ENCODE results near the gene PTPN5. TPM values are rescaled to one million over a fixed set of nuclear protein-coding genes. Genes with fewer than 3 reads are reported as not detected.

PTPN5 gene
- polyA plus RNA-seq, 3 donors = not detected

- no peak overlapping the region for H3K27ac Mint-ChIP-seq
- 87% methylated on average over 6 of the region's 10 CpGs for WGBS (ENCODE audit: insufficient coverage)
Observed at GRCh38 chr11:18743365-18743764, 48.2 kb downstream of the PTPN5 start.

GRCh38 chr11:18741783-18742182, 49.8 kb downstream of the PTPN5 start:
- no peaks in the 10 kb centered on the region for H3K9me3 ChIP-seq (replicated peaks in 1 of 2; ENCODE audit: control insufficient read depth in 1 of 2, insufficient read depth in 1 of 2, low read length in 2 of 2)
- H3K4me1 ChIP-seq (ENCODE audit: control insufficient read depth in 1 of 2, insufficient read depth in 2 of 2, low read length in 2 of 2) = no peaks in the 10 kb centered on the region
- Mint-ChIP-seq H3K9me3 (peaks cover 0 to 3% (median 0%) of the 10 kb centered on the region in 7 donors), H3K4me3 (no peak overlapping the region), H3K36me3 (no peaks in the 10 kb centered on the region), H3K27me3 (ENCODE audit: low read depth in 3 of 3) (peaks cover 0 to 2% (median 0%) of the 10 kb centered on the region in 3 donors), H3K4me1 (no peaks in the 10 kb centered on the region), H3K27ac (no peak overlapping the region)
- no peak for DNase-seq
- H3K4me3 ChIP-seq (replicated peaks in 1 of 3; ENCODE audit: low read depth in 2 of 3, low read length in 3 of 3) = no peak overlapping the region
- no peak overlapping the region for H3K9ac ChIP-seq (ENCODE audit: insufficient read depth, low read length, poor library complexity, severe bottlenecking)
- no peaks in the 10 kb centered on the region for H3K36me3 ChIP-seq (replicated peaks in 1 of 2; ENCODE audit: control insufficient read depth in 1 of 2, insufficient read depth in 2 of 2, low read length in 2 of 2)
- no peak overlapping the region for H3K4me2 ChIP-seq (replicated peaks; ENCODE audit: extremely low read depth, low read length, poor library complexity, severe bottlenecking)
- WGBS (ENCODE audit: insufficient coverage) = 91% methylated on average over 1 of the region's 3 CpGs
- intact Hi-C loops (cut with micrococcal nuclease) = no loop called here
- no peaks in the 10 kb centered on the region for H4K20me1 ChIP-seq (ENCODE audit: insufficient read depth, low read length)
- no peaks in the 10 kb centered on the region for H3K27me3 ChIP-seq (ENCODE audit: control insufficient read depth in 2 of 2, insufficient read depth in 2 of 2, low read length in 2 of 2)
- no peaks in the 10 kb centered on the region for H3K79me2 ChIP-seq (ENCODE audit: insufficient read depth, low read length)
- no peak overlapping the region for H2AFZ ChIP-seq (ENCODE audit: insufficient read depth, low read depth, low read length, poor library complexity, severe bottlenecking)
- TF ChIP-seq CTCF (IDR thresholded peaks at IDR 0.05) = no peak
- no peak overlapping the region for H3K27ac ChIP-seq (ENCODE audit: low read depth in 1 of 2, low read length in 2 of 2)

More at GRCh38 chr11:18743365-18743764, 48.2 kb downstream of the PTPN5 start:
- Histone ChIP-seq H3K36me3 (replicated peaks in 1 of 2; ENCODE audit: control insufficient read depth in 1 of 2, insufficient read depth in 2 of 2, low read length in 2 of 2) (no peaks in the 10 kb centered on the region), H3K4me3 (replicated peaks in 1 of 3; ENCODE audit: low read depth in 2 of 3, low read length in 3 of 3) (no peak overlapping the region), H3K4me1 (ENCODE audit: control insufficient read depth in 1 of 2, insufficient read depth in 2 of 2, low read length in 2 of 2) (no peaks in the 10 kb centered on the region), H2AFZ (ENCODE audit: insufficient read depth, low read depth, low read length, poor library complexity, severe bottlenecking) (no peak overlapping the region), H4K20me1 (ENCODE audit: insufficient read depth, low read length) (no peaks in the 10 kb centered on the region), H3K4me2 (replicated peaks; ENCODE audit: extremely low read depth, low read length, poor library complexity, severe bottlenecking) (no peak overlapping the region), H3K79me2 (ENCODE audit: insufficient read depth, low read length) (no peaks in the 10 kb centered on the region), H3K27ac (ENCODE audit: low read depth in 1 of 2, low read length in 2 of 2) (no peak overlapping the region), H3K9me3 (replicated peaks in 1 of 2; ENCODE audit: control insufficient read depth in 1 of 2, insufficient read depth in 1 of 2, low read length in 2 of 2) (no peaks in the 10 kb centered on the region), H3K9ac (ENCODE audit: insufficient read depth, low read length, poor library complexity, severe bottlenecking) (no peak overlapping the region), H3K27me3 (ENCODE audit: control insufficient read depth in 2 of 2, insufficient read depth in 2 of 2, low read length in 2 of 2) (no peaks in the 10 kb centered on the region)
- DNase-seq = no peak
- Mint-ChIP-seq H3K4me3 (no peak overlapping the region), H3K36me3 (no peaks in the 10 kb centered on the region), H3K4me1 (no peaks in the 10 kb centered on the region), H3K27me3 (ENCODE audit: low read depth in 3 of 3) (peaks cover 0 to 2% (median 0%) of the 10 kb centered on the region in 3 donors), H3K9me3 (peaks cover 0 to 3% (median 0%) of the 10 kb centered on the region in 7 donors)
- TF ChIP-seq CTCF (IDR thresholded peaks at IDR 0.05) = no peak
- intact Hi-C loops (cut with micrococcal nuclease) = no loop called here
